ENCODE results near the gene TUBB4B. TPM values are rescaled to one million over a fixed set of nuclear protein-coding genes. Genes with fewer than 3 reads are reported as not detected.

Gene TUBB4B
- total RNA-seq (2014; rRNA removed) (424 and 599 TPM in 2 replicates), Bru-seq, nascent RNA (percentile 98 among the genes with signal in this experiment), BruChase-seq, experiment 1, labeled RNA remaining after a 6-hour chase (percentile 100 among the genes with signal in this experiment), BruChase-seq, experiment 2, labeled RNA remaining after a 2-hour chase (percentile 99 among the genes with signal in this experiment)
- long read RNA-seq, transcript TUBB4B-201 (4 exons, 1,637 nt) = major isoform, 102 of 724 reads
- long read RNA-seq, partial matches to known transcripts = 620 of 724 reads
- long read RNA-seq, other reads (novel, unspliced or antisense) = 0 of 724 reads

- BruUV-seq (replicated peaks) = no TSS peak
- Histone ChIP-seq H3K4me2 (ENCODE audit: low read length) (peak within 1 kb of the TSS; percentile 95), H4K20me1 (ENCODE audit: low read length) (peaks cover 28% of the 10 kb centered on the region), H3K4me1 (ENCODE audit: insufficient read depth, low read length) (peaks cover 37% of the 10 kb centered on the region), H3K36me3 (ENCODE audit: low read depth, low read length) (peaks cover 17% of the 10 kb centered on the region), H3K79me2 (ENCODE audit: low read length) (peaks cover 46% of the 10 kb centered on the region), H3K27me3 (ENCODE audit: low read length) (no peaks in the 10 kb centered on the region), H3K27ac (ENCODE audit: low read length) (peak within 1 kb of the TSS; percentile 89), H3K4me3 (ENCODE audit: low read length) (peak within 1 kb of the TSS; percentile 97), H3K9me2 (replicated peaks; ENCODE audit: low read length) (no peaks in the 10 kb centered on the region), H3K9me3 (ENCODE audit: low read length) (no peaks in the 10 kb centered on the region), H3F3A (ENCODE audit: low read length, unreplicated experiment) (peaks cover 5% of the 10 kb centered on the region), H2AFZ (ENCODE audit: low read length) (peak within 1 kb of the TSS; percentile 78), H3K9ac (ENCODE audit: low read length) (peak within 1 kb of the TSS; percentile 89)
- TF ChIP-seq EZH2 (IDR thresholded peaks at IDR 0.05; ENCODE audit: low read length, unreplicated experiment) (no peak), CTCF (conservative IDR thresholded peaks at IDR 0.05; ENCODE audit: low read depth, low read length) (no peak), EZH2phosphoT487 (IDR thresholded peaks at IDR 0.05; ENCODE audit: borderline replicate concordance, low read length) (no peak)
- intact Hi-C loops (cut with micrococcal nuclease) = no loop called here
- POLR2A ChIA-PET (ENCODE audit: unreplicated experiment) = interaction anchor here (0.6 to 1.4 kb wide), 5 partner anchors 13 to 175 kb away, joined by 4 to 10 read pairs (median 4); partner anchors contain the start of genes RNF224 and TOR4A
- CTCF ChIA-PET = interaction anchor here (1.0 kb wide), 1 partner anchor 111 kb away, joined by 3 read pairs; no protein-coding TSS in a partner anchor
- peak; percentile 97 for DNase-seq
- ATAC-seq = peak; percentile 62
Observed at GRCh38 chr9:137240841-137241489, at the start of gene TUBB4B. TSS of gene TUBB4B (plus strand) at chr9:137241287. CDS start at chr9:137241361, 74 bp downstream.

GRCh38 chr9:137191691-137192447, 49.2 kb upstream of the TUBB4B start:
- H3K27ac ChIP-seq (ENCODE audit: low read length) = no peak overlapping the region
- peaks cover 32% of the 10 kb centered on the region for H3K79me2 ChIP-seq (ENCODE audit: low read length)
- DNase-seq = no peak

More at GRCh38 chr9:137191691-137192447, 49.2 kb upstream of the TUBB4B start:
- Histone ChIP-seq H2AFZ (ENCODE audit: low read length) (no peak overlapping the region), H3K9me2 (replicated peaks; ENCODE audit: low read length) (no peaks in the 10 kb centered on the region), H3K4me2 (ENCODE audit: low read length) (no peak overlapping the region), H3K27me3 (ENCODE audit: low read length) (no peaks in the 10 kb centered on the region), H3K9ac (ENCODE audit: low read length) (no peak overlapping the region), H3F3A (ENCODE audit: low read length, unreplicated experiment) (no peaks in the 10 kb centered on the region), H3K4me3 (ENCODE audit: low read length) (no peak overlapping the region), H3K4me1 (ENCODE audit: insufficient read depth, low read length) (peaks cover 35% of the 10 kb centered on the region), H3K36me3 (ENCODE audit: low read depth, low read length) (no peaks in the 10 kb centered on the region), H3K9me3 (ENCODE audit: low read length) (no peaks in the 10 kb centered on the region), H4K20me1 (ENCODE audit: low read length) (peaks cover 11% of the 10 kb centered on the region)
- ChIA-PET CTCF (no interaction called here), POLR2A (ENCODE audit: unreplicated experiment) (no interaction called here)
- no peak for ATAC-seq
- BruUV-seq (replicated peaks) = no TSS peak
- intact Hi-C loops (cut with micrococcal nuclease) = no loop called here
- TF ChIP-seq EZH2 (IDR thresholded peaks at IDR 0.05; ENCODE audit: low read length, unreplicated experiment) (no peak), CTCF (conservative IDR thresholded peaks at IDR 0.05; ENCODE audit: low read depth, low read length) (no peak), EZH2phosphoT487 (IDR thresholded peaks at IDR 0.05; ENCODE audit: borderline replicate concordance, low read length) (no peak)

Data from PC-3 (cell line).